Fibroblast of skin of back (primary cell): ENCODE results near the gene GPR35.
"Not testable (repeated sequence)": the region's sequence is repeated elsewhere in the genome, so short reads cannot be mapped to it uniquely, and the experiment has no call there.

ENCODE experiments used
- DNase-seq: peaks from one replicate; pipeline ENCODE4 v3.0.0-alpha.2; 2013

Gene GPR35

DNA sequence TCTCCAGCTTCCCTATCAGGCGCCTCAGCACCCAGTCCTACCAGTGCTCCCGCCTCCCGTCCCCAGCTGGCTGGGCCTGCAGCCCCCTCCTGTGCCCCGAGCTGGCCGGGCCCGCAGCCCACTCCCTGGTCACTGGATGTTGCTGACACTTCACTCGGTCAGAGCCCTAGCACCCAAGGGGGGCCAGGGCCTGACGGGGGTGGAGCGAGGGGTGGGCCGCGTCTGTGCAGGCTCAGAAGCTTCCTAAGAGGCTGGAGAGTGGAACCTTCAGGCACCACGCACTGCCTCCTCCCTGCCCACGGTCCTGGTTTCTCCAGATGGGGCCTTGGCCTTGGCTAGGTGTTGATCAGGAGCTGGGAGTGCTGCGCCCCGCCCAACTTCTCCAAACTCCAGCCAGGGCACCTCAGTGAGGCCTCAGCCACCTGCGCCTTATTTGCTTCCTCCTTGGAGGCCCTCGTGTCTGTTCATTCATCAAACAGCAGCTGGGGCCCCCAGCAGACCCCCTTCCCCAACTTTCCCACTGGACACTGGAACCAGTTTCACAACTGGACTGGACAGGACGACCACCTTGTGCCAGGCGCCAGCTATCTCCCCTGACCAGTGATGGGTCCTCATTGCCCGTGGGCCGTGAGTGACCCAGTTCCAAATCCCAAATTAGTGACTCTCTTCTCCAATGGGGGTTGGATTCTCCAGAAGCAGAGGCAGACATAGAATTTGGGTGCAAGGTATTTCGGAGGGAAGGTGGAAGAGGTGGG is 22.0 kb upstream of the GPR35 start:
- no peak for DNase-seq

DNA sequence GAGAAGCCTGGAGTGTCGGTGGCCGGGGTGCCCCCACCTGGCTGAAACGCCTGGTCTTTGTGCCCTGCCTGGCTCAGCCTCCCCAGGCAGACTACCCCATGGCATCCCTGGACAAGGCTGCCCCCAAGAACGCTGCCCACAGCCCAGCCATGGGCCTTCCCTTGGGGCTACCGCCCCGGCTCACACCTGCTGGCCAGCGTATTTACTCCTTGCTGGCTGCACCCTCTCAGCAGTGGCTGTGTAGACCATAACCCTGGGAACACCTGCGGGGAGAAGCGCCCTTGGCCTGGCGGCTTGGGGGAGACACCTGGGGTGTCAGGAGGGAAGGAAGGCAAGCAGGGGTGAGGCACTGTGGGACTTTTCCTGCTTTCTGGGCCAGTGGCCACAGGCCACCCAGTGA is 21.4 kb upstream of the GPR35 start:
- DNase-seq: no peak

DNA sequence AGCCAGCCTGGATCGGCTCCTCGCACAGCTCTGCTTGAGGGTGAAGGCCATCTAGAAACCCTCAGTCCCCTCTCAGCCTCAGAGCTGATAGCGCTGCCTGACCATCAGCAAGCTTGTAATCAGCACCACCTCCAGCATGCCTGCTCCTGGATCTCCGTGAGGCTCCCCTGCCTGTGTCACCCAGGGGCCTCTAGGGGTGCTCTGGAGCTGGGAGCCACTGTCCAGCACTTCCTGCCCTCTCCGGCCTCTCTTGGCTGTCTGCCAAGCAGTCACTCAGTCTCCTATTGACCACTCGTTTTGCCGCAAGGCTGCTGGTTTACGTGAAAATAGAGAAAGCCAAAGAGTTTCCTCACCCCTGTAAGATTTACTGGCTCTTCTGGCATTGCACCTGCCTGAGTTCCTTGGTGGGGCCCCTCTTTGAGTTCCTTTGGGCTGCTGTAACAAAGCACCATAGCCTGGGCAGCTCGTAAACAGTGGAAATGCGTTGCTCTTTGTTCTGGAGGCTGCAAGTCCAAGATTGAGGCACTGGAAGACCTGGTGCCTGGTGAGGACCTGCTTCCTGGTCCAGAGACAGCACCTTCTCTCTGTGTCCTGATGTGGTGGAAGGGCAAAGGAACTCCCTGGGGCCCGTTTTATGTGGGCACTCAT is 20.9 kb upstream of the GPR35 start:
- no peak for DNase-seq

DNA sequence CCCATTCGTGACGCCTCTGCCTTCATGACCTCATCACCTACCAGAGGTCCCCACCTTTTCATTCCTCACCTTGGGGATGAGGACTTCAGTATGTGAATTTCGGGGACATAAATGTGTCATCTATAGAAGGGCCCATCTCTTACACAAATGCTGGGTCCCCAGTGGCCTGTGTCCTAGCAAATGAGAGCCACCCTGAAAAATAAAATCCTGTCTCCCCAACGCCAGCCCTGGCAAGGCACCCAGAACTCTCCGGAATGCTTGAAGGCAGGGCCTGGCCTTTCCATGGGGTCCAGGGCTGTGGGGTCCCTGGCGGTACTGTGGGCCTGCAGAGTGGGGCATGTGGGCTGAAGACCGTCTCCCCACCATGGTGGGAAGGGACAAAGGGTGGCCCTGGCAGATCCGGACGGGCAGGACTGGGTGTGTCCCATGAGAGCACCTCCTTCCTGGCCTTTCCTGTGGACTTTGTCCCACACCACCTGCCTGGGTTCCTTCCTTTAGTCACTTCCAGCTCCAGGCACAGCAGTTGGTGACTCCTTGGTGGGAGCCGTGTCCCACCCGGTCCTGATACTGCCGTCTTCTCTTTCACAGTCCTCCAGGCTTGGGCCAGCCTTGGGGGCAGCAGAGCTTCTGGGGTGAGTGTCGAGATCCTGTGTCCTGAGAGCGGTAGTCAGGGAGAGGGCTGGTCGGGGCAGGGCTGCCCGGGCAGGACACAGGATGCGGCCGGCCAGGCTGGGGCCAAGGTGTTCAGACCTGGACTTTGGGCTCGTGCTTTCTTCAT is 20.2 kb upstream of the GPR35 start:
- no peak for DNase-seq

DNA sequence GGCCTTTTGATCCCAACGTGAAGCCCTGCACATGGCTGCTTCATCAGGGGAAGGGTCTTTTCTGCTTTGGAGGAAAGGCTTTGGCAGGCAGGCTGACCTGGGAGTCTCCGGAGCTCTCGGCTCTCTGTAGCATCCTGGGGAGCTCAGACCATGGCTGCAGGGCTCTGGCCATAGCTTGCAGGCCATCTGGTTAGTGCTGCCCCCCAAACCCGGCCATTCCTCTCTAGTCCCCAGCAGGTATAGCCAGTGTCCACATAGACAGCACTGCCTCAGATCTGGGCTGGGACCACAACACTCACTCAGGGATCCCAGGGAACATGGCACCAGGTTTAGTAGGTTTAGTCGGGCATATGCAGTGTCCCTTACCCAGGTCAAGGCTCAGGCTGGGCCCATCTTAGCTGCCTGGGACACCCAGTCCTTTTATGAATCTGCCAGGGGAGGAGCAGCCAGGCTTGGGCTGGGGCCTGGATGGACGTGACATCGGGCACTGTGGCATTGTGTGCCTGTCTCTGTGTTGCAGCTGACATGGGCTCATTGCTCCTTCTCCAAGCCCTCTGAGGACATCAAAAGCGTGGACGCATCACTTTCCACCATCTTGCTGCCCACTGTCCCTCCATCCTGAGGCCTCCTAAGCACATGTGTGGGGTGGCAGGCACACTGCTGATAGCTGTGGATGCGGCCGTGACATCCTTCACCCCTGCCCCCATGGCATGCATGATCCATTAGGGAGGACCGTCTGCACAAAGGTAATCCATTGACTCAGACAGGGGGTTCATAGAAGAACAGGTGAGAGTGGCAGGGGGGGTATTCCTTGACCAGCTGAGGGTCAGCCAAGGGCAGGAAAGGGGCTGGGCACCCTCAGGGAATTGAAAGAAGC is 19.2 kb upstream of the GPR35 start:
- DNase-seq: no peak

DNA sequence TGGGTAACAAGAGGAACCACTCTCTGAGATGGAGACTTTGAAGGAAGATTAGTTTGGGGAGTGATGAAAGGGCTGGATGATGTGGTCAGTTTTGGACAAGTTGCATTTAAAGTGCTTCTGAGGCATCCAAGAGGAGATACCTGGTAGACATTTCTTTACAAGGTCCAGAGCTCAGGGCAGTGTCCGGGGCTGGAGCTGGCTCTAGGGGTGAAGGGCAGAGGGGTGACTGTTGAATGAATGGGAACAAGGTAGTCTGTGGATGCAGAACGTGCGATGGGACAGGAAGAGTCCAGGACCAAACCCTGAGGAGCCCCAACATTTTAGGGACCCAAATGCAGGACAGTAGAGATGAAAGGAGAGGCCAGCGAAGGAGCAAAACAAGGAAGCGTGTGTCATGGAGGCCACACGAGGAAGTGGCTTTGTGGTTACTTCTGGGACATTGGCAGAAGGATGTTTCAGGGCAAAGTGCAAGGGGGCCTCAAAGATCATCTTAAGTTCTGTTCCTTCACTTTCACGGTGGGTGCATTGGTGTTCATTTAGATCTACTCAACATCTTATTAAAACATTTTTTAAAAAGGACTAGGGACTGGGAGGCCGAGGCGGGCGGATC is 13.6 kb upstream of the GPR35 start:
- no peak for DNase-seq

DNA sequence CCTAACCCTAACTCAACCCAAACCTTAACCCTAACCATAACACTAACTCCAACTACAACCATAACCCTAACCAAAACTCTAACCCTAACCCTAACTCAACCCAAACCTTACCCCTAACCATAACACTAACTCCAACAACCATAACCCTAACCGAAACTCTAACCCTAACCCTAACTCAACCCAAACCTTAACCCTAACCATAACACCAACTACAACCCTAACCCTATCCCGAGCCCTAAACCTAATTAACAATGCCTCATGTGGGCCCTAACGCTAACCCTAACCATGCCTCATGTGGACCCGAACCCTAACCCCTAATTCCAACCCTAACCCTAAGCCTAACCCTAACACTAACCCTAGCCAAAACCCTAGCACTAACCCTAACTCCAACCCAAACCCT is 11.5 kb upstream of the GPR35 start:
- DNase-seq: no peak

DNA sequence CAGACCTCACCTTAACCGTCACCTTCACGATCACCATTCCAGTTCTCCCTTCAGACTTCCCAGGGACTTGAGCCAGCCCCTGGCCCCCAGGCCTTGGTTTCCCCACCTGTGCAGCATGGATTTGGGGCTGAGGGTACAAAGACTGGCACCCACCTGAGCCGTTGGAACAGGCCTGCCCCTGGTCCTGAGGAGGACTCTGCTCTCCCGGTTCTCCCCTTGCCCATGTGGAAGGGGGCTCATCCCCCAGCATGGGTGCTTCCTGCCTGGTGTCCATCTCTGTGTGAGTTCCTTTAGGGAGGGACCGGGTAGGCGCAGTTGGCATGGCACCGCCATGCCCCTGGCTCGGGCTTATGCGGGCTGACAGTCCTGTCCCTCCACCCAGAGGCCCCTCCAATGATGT is 10.9 kb upstream of the GPR35 start:
- DNase-seq: no peak

DNA sequence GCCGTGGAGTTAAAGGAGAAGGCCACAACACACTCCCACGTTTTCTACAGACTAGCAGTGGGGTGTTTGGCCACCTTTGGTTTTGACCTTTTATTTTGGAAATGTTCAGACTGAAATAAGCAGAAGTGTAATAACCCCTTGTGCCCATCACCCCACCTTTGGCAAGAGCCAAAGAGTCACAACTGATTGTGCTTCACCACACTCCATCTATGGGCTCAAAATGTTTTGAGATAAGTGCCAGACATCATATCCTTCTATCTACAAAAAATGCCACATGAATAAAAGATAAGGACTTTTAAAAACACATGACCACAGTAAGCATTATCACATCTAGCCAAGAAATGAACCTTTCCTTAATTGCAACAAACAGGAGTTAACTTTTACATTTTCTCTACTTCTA is 9.9 kb upstream of the GPR35 start:
- no peak for DNase-seq

DNA sequence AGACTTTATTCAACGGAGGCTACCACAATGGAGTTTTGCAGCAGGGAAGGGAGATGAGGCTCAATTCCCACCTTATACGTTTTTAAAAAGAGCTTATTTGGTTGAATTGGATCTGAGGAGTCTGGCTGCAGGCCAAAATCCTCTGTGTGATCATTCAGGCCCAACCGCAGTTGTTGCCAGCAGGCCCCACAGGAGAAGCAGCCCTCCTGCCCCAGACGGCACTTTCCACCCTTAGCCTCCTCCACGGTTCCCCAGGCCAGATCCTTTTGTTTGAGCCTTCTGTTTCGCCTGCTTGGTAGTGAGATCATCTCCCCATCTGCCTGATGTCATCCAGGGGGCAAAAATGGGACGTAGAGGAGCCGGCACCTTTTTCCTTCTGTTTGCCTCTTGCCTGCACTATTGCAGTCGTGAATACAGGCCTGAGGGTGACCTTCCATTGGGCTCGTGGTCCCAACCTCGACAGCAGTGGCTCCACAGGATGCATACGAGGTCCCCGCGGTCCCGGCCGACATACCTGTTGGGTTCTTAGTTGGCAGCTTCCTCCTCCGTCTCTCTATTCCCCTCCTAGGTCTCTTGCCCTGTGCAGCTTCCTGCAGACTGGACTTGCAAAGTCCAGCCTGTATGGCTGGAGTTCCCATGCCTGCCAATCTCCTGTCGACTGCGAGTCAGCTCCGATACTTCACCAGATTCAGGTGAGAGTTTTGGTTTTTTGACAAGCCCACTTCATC is 9.3 kb upstream of the GPR35 start:
- no peak for DNase-seq

DNA sequence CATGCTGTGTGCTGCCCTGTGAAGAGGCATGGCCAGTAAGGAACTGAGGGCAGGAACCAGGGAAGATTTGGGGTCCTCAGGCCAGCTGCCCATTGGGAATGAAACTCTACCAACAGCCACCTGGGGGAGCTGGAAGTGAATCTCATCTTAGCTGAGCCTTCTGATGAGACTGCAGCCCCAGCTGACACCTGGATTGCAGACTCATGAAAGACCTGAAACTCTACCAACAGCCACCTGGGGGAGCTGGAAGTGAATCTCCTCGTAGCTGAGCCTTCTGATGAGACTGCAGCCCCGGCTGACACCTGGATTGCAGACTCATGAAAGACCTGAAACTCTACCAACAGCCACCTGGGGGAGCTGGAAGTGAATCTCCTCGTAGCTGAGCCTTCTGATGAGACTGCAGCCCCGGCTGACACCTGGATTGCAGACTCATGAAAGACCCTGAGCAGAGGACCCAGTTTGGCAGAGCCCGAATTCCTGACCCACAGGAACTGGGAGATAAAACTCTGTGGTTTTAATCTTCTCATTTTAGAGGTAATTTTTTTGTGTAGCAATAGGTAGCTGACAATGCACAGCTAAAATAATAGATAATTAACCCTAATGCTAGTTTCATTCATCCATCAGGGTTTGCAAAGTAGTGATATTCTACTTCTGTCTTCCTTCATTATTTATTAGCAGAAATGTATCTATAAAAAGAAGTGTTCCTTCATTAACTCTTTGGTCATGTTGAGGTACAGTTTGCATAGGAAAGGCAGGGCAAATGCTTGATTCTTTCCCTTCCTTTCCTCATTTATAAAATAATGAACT is 8.2 kb upstream of the GPR35 start:
- not testable (repeated sequence) for DNase-seq

DNA sequence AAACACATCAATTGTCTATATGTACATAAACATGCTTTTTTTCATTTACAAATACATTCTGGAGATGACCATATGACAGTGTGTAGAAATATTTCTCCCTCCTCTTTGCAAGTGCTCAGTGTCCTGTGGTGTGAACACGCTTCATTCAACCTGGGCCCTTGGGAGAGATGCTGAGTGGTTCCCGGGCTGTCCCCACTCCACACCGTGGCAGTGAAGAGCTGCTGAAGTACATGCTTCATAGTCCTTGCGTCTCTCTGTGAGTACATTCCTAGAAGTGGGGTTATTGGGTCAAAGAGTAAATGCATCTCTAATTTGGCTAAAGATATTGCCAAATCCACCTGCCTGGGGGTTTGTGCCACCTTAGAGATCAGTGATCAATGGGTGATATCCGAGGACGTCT is 6.5 kb upstream of the GPR35 start:
- DNase-seq: no peak

DNA sequence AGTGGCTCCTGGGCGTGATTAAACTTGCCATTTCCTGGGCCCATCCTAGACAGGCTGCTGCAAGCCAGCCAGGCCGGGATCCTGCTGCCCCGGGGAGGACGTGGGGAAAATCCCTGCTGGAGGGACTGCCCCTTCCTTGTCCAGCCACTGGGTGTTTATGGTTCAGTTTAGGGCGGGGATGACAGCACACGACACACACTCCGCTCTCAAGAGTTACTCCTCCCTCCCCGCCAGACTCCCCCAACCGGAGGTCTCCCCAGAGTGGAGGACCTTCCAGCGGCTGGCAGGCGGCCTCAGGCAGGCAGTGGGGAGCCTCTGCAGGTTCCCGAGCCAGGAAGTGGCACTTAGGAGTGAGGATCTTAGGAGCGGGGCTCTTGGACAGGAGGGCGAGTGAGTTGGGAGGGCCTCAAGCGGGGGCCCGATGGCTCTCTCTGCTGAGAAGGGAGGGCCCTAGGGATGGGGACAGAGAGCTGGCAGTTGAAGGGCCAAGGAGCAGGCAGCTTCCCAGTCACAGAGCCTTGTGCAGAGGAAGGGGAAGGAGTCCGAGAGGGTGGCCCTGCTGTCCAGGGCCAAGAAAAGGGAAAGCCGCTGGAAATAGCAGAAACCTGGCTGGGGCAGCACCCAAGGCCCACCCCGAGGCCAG is 5.7 kb upstream of the GPR35 start:
- DNase-seq: no peak

DNA sequence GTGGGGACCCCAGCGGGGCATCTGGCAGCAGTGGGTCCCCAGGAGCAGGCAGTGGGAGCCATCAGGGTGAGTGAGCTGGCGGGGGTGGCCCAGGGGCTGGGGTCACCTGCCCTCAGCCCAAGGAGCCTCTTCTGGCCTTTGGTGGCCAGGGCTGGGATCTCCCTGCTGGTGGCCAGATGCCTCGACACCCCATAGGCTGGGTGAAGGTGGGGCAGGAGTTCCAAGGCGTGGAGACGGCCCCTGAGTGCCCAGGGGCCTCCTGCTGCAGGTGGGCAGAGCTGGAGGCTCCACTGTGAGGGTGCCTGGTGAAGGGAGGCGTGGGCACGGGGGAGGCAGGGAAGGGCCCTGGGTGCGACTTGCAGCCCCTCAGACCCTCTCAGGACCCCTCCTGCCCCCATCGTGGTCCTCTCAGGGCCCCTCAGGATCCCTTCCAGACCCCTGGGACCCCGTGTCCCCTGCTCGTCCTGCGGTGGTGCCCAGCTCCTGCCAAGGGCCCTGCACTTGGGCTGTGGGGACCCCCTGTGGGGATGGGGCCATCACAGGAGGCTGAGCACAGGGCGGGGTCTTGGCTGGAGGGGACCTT is 5.0 kb upstream of the GPR35 start:
- no peak for DNase-seq

DNA sequence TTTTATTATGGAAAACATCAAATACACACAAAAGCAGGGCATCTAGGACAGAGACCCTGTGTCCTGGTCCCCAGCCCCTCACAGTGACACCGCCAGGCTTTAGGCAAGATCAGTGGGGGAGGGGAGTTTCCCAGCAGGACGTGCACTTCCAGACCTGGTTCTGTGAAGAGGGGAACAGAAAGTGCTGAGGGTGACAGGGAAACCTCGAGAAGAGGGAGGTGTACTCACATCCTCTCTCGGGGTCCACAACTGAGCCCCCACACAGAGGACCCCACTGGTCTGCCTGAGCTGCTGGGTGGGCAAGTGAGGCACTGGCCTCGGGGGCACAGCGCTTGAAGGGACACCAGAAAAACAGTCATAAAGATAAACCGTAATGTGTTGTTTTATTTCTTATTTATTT is 4.4 kb upstream of the GPR35 start:
- DNase-seq: no peak

DNA sequence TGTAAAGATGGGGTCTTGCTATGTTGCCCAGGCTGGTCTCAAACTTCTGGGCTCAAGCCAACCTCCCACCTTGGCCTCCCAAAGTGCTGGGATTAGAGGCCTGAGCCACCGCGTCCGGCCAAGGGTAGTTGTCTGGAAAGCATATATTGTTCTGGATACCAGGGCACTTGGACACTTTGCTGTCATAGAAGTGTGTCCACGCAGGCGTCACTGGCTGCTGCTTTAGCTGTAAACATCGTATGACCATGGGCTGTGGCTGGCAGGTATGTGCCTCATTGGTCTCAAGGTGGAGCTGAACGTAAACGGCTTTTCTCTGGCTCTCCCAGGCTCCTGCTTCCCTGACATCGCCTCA is 3.2 kb upstream of the GPR35 start:
- no peak for DNase-seq

DNA sequence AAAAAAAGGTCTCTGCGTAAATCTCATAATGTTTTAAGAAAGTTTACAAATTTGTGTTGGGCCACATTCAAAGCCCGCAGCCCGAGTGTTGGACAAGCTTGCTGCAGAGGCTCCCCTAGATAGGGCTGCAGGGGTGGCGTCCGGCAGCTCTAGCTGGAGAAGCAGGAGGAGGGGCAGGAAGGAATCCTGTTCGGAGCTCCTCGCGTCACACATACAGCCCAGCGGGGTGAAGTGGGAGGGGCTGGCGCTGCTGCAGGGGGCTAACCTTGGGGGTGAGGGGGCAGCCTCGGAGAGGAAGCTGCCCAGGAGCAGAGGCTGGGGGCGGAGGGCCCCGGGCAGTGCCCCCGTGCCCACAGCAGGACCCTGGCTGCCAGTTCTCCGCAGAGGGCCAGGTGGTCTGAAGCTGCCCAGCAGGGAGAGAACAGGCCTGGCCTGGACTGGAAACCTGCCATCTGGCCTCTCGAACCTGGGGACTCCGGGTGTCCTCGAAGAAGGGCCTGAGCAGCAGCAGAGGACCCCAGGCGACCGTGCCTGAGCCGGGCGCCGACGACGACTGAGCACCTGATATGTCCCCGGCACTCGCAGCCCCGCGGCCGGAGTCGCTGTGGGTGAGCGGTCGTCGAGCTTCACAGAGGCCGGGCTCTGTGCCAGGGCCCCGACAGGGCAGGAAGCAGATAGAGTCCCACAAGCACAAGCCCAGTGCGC is 2.6 kb upstream of the GPR35 start:
- no peak for DNase-seq

DNA sequence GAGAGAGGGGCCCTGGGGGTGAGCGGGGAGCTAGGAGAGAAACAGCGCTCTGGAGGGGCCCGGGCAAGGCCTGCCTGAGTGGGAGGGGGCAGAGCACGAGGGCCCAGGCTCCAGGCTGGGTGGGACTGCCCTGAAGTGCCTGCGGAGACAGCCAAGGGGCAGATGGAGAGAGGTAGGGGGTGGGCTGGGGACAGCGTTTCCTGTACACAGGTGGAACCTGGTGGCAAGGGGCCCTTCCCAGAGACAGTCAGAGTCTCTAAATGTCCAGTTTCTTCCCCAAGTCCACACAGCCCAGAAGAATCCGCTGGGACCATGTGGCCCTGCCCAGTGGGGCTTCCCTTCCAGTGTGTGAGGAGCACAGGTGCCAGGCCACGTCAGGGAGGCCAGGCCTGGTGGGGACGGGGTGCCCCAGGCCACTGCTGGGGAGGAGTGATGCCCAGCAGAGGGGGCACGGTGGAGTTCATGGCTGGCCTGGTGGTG is 1.7 kb upstream of the GPR35 start:
- DNase-seq: no peak
